Body of pancreas (tissue), 4 donors: Measurements from ENCODE around the gene FETUB. TPM values are rescaled to one million over a fixed set of nuclear protein-coding genes. Genes with fewer than 3 reads are reported as not detected.

Experiments used
- ATAC-seq: fragments of 150-250 bp; one replicate; pipeline ENCODE4 v1.9.1; 2016
- DNase-seq, 4 donors: peaks; one replicate each; pipeline ENCODE4 v3.0.0-alpha.2; 2019
- H3K27ac ChIP-seq, 4 donors: fragments of 200-600 bp; sonication (generic); 1 replicate in 3 of 4; 2 replicates in 1 of 4; pipeline versions ENCODE4 v1.5.1 to v1.6.1; 2016 to 2019; ENCODE audit warnings: mild to moderate bottlenecking in 1 of 4, mixed read lengths in 1 of 4, moderate library complexity in 1 of 4
- H3K27me3 ChIP-seq, 2 donors: fragments of 200-600 bp; sonication (generic); one replicate each; pipeline ENCODE4 v1.6.0; 2016; ENCODE audit warnings: mild to moderate bottlenecking in 1 of 2
- H3K36me3 ChIP-seq, 2 donors: fragments of 200-600 bp; sonication (generic); replicated peaks in 1 of 2; 2 replicates each; pipeline ENCODE4 v1.5.1; 2016; ENCODE audit warnings: low read depth in 2 of 2; ENCODE audit not compliant: insufficient read depth in 1 of 2
- H3K4me1 ChIP-seq: fragments of 200-600 bp; sonication (generic); one replicate; pipeline ENCODE4 v1.6.0; 2016
- H3K4me3 ChIP-seq, 2 donors: fragments of 200-600 bp; sonication (generic); 1 replicate in 1 of 2; 2 replicates in 1 of 2; pipeline ENCODE4 v1.5.1; 2016 to 2019
- H3K9me3 ChIP-seq, 3 donors: fragments of 200-600 bp; sonication (generic); 1 replicate in 2 of 3; 2 replicates in 1 of 3; pipeline ENCODE4 v1.5.1; 2016
- CTCF ChIP-seq, 7 experiments: fragments of 450-650 bp in 4 of 7; fragments of 200-600 bp in 3 of 7; sonication (generic) in 3 of 7; IDR thresholded peaks; one replicate each; pipeline ENCODE4 v1.5.1; 2016 to 2019; ENCODE audit warnings: antibody characterized with exemption in 7 of 7
- POLR2A ChIP-seq, 3 donors: fragments of 450-650 bp; IDR thresholded peaks; one replicate each; pipeline ENCODE4 v1.6.1; 2016; ENCODE audit warnings: antibody characterized with exemption in 3 of 3, mild to moderate bottlenecking in 2 of 3
- WGBS, 2 donors: methylation state at CpG; one replicate each; pipeline ENCODE4 v1.1.5; 2017; 5-methylcytosine and 5-hydroxymethylcytosine counted together
- intact Hi-C: fragments of 100-400 bp; cut with DNase I; formaldehyde crosslinking; loops from one replicate; pipeline ENCODE4 v1.15.1; 2023
- total RNA-seq, 2 donors: library from RNA; depleted of rRNA; stranded (reverse); fragments of >200 nt; gene quantifications; one replicate each; pipeline ENCODE4 v1.1.0, GENCODE V29; 2016

FETUB gene
- total RNA-seq, 2 donors from 2014 or later, result not detected

- H3K27me3 ChIP-seq, result no peaks in the 10 kb centered on the region
- WGBS, 2 donors, result 45 to 58% methylated on average over 7 of the region's 7 CpGs
- H3K36me3 ChIP-seq, result no peaks in the 10 kb centered on the region
- no peak overlapping the region for H3K4me3 ChIP-seq
- no peaks in the 10 kb centered on the region for H3K9me3 ChIP-seq
- intact Hi-C loops, result no loop called here
- H3K4me1 ChIP-seq, result peaks cover 7% of the 10 kb centered on the region
- no peak overlapping the region for H3K27ac ChIP-seq
- TF ChIP-seq POLR2A (IDR thresholded peaks at IDR 0.05) (no peak), CTCF (IDR thresholded peaks at IDR 0.05) (no peak)
- DNase-seq, result no peak
- no peak for ATAC-seq
Observed at GRCh38 chr3:186663361-186664118, 23.3 kb downstream of the FETUB start.

- Histone ChIP-seq H3K36me3 (no peaks in the 10 kb centered on the region), H3K9me3 (no peaks in the 10 kb centered on the region), H3K4me1 (peaks cover 7% of the 10 kb centered on the region), H3K27me3 (no peaks in the 10 kb centered on the region), H3K27ac (no peak overlapping the region), H3K4me3 (no peak overlapping the region)
- TF ChIP-seq CTCF (IDR thresholded peaks at IDR 0.05), result no peak
- no peak for ATAC-seq
- no peak for DNase-seq
- intact Hi-C loops, result no loop called here
Observed at GRCh38 chr3:186664119-186664495, 23.9 kb downstream of the FETUB start.

GRCh38 chr3:186664506-186664905 is 24.3 kb downstream of the FETUB start:
- ATAC-seq, result no peak
- no peak overlapping the region for H3K27ac ChIP-seq
- intact Hi-C loops, result no loop called here
- H3K27me3 ChIP-seq, result no peaks in the 10 kb centered on the region
- no peaks in the 10 kb centered on the region for H3K36me3 ChIP-seq
- H3K9me3 ChIP-seq, result no peaks in the 10 kb centered on the region
- peaks cover 7% of the 10 kb centered on the region for H3K4me1 ChIP-seq
- DNase-seq, result no peak
- WGBS, 2 donors, result 54 to 70% methylated on average over 4 of the region's 4 CpGs
- TF ChIP-seq CTCF (IDR thresholded peaks at IDR 0.05) (no peak), POLR2A (IDR thresholded peaks at IDR 0.05) (no peak)
- H3K4me3 ChIP-seq, result no peak overlapping the region

- Histone ChIP-seq H3K4me3 (no peak within 1 kb of the TSS), H3K9me3 (no peaks in the 10 kb centered on the region)
- no peak for DNase-seq
Observed at GRCh38 chr3:186665625-186666188, 25.5 kb downstream of the FETUB start, which contains the start of gene HRG. TSS of gene HRG (plus strand) at chr3:186666014. CDS start at chr3:186666032, 18 bp downstream.

More at GRCh38 chr3:186665625-186666188, 25.5 kb downstream of the FETUB start, which contains the start of gene HRG:
- Histone ChIP-seq H3K4me1 (peaks cover 7% of the 10 kb centered on the region), H3K27me3 (no peaks in the 10 kb centered on the region), H3K27ac (no peak within 1 kb of the TSS), H3K36me3 (no peaks in the 10 kb centered on the region)
- WGBS, 2 donors, result 46% methylated on average over 8 of the region's 8 CpGs
- no peak for TF ChIP-seq CTCF (IDR thresholded peaks at IDR 0.05)
- TF ChIP-seq POLR2A (IDR thresholded peaks at IDR 0.05), result no peak
- intact Hi-C loops, result no loop called here
- ATAC-seq, result no peak
